PC-3 (cell line): ENCODE results near the gene NUP50. TPM values are rescaled to one million over a fixed set of nuclear protein-coding genes. Genes with fewer than 3 reads are reported as not detected.

ENCODE experiments used
- ATAC-seq: fragments of 200-7000 bp; cut with Tn5 transposase; 2 replicates; pipeline ENCODE4 v1.9.1; 2020; ENCODE audit warnings: mild to moderate bottlenecking, moderate library complexity
- BruUV-seq: library from RNA; stranded (reverse); fragments of 400-500 nt; replicated peaks from 2 replicates; lab custom pipeline; 2021; lab: Mats Ljungman, UMichigan
- CTCF ChIA-PET: fragments of 300-600 bp; sonication (Branson Sonifier 250); formaldehyde crosslinking; loops from one replicate; lab custom pipeline; 2022; ENCODE audit warnings: antibody characterized with exemption; lab: Charles Lee
- POLR2A ChIA-PET: fragments of 300-600 bp; sonication (Branson Sonifier 250); formaldehyde crosslinking; loops from one replicate; lab custom pipeline; 2022; ENCODE audit warnings: antibody characterized with exemption; ENCODE audit not compliant: unreplicated experiment; lab: Charles Lee
- DNase-seq: peaks from one replicate; pipeline ENCODE4 v3.0.0-alpha.2; 2015
- H2AFZ ChIP-seq: fragments of 300-600 bp; sonication (generic); 2 replicates; pipeline ENCODE4 v1.6.0; 2016; ENCODE audit warnings: antibody characterized with exemption, low read length
- H3F3A ChIP-seq: fragments of 300-600 bp; sonication (generic); one replicate; pipeline ENCODE4 v1.6.0; 2017; ENCODE audit warnings: antibody characterized with exemption, low read length, control low read depth, mild to moderate bottlenecking; ENCODE audit not compliant: unreplicated experiment
- H3K27ac ChIP-seq: fragments of 300-600 bp; sonication (generic); 2 replicates; pipeline ENCODE4 v1.5.1; 2016; ENCODE audit warnings: mild to moderate bottlenecking, low read length
- H3K27me3 ChIP-seq: fragments of 300-600 bp; sonication (generic); 2 replicates; pipeline ENCODE4 v1.6.1; 2016; ENCODE audit warnings: low read length, mixed read lengths
- H3K36me3 ChIP-seq: fragments of 300-600 bp; sonication (generic); 2 replicates; pipeline ENCODE4 v1.6.1; 2016; ENCODE audit warnings: low read depth, mixed run types, low read length, mixed read lengths
- H3K4me1 ChIP-seq: fragments of 300-600 bp; sonication (generic); 2 replicates; pipeline ENCODE4 v1.5.1; 2016; ENCODE audit warnings: low read length; ENCODE audit not compliant: insufficient read depth
- H3K4me2 ChIP-seq: fragments of 300-600 bp; sonication (generic); 2 replicates; pipeline ENCODE4 v1.6.0; 2016; ENCODE audit warnings: low read length
- H3K4me3 ChIP-seq: fragments of 300-600 bp; sonication (generic); 2 replicates; pipeline ENCODE4 v1.5.1; 2016; ENCODE audit warnings: mild to moderate bottlenecking, low read length, mixed read lengths
- H3K79me2 ChIP-seq: fragments of 300-600 bp; sonication (generic); 2 replicates; pipeline ENCODE4 v1.6.1; 2017; ENCODE audit warnings: low read length, mixed read lengths
- H3K9ac ChIP-seq: fragments of 300-600 bp; sonication (generic); 2 replicates; pipeline ENCODE4 v1.6.0; 2016; ENCODE audit warnings: mild to moderate bottlenecking, low read length
- H3K9me2 ChIP-seq: fragments of 300-600 bp; sonication (generic); replicated peaks from 2 replicates; pipeline ENCODE4 v1.6.1; 2016; ENCODE audit warnings: mixed run types, low read length, mixed read lengths
- H3K9me3 ChIP-seq: fragments of 300-600 bp; sonication (generic); 2 replicates; pipeline ENCODE4 v1.6.1; 2016; ENCODE audit warnings: low read length, mixed read lengths
- H4K20me1 ChIP-seq: fragments of 300-600 bp; sonication (generic); 2 replicates; pipeline ENCODE4 v1.6.1; 2016; ENCODE audit warnings: low read length, mixed read lengths
- EZH2 ChIP-seq: fragments of 300-600 bp; sonication (generic); IDR thresholded peaks from one replicate; pipeline ENCODE4 v1.6.1; 2017; ENCODE audit warnings: antibody characterized with exemption, mild to moderate bottlenecking, low read length; ENCODE audit not compliant: unreplicated experiment
- EZH2phosphoT487 ChIP-seq: fragments of 300-600 bp; sonication (generic); IDR thresholded peaks from 2 replicates; pipeline ENCODE4 v1.6.1; 2018; ENCODE audit warnings: mild to moderate bottlenecking, antibody characterized with exemption, low read length, borderline replicate concordance
- intact Hi-C: fragments of 100-400 bp; cut with micrococcal nuclease; formaldehyde crosslinking; loops from 2 replicates; pipeline ENCODE4 v1.9.0; 2023
- total RNA-seq: library from RNA; depleted of rRNA; stranded (reverse); fragments of >200 nt; gene quantifications from 2 replicates; pipeline ENCODE4 v1.2.3, GENCODE V29; 2014
- TF ChIP-seq, protein P1 (sequence below): fragments of 300-600 bp; sonication (generic); conservative IDR thresholded peaks from 2 replicates; pipeline ENCODE4 v1.5.1; 2017; ENCODE audit warnings: antibody characterized with exemption, low read depth, mild to moderate bottlenecking, low read length

NUP50 gene
- total RNA-seq, 1 experiment from 2014 or later, result 69.9 TPM

DNA sequence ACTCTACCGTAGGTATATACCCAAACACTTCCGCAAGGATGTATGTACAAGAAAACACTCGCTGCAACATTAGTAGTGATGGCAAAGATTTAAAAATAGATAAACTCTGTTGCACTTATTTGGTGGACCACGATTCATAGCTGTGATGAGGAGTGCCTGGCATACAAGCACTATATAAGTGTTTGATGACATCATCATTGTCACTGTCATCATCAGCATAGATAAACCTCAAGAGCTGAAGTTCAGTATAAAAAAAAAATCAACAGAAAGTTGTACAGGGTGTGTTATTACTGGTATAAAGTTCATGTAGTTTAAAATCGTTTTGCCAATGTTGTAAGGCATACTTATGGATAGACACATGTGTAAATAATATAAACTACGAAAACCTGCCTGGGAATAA is 24.0 kb upstream of the NUP50 start:
- ChIA-PET CTCF (no interaction called here), POLR2A (no interaction called here)
- Histone ChIP-seq H4K20me1 (no peaks in the 10 kb centered on the region), H3F3A (no peaks in the 10 kb centered on the region), H3K36me3 (peaks cover 4% of the 10 kb centered on the region; the same call in 1 of the 2 replicates), H3K4me3 (no peak overlapping the region), H2AFZ (no peak overlapping the region), H3K9ac (no peak overlapping the region), H3K9me3 (no peaks in the 10 kb centered on the region), H3K27me3 (no peaks in the 10 kb centered on the region), H3K4me2 (no peak overlapping the region), H3K27ac (no peak overlapping the region), H3K79me2 (no peaks in the 10 kb centered on the region), H3K9me2 (no peaks in the 10 kb centered on the region), H3K4me1 (no peaks in the 10 kb centered on the region)
- TF ChIP-seq EZH2 (no peak), EZH2phosphoT487 (no peak)
- TF ChIP-seq, protein P1, sequence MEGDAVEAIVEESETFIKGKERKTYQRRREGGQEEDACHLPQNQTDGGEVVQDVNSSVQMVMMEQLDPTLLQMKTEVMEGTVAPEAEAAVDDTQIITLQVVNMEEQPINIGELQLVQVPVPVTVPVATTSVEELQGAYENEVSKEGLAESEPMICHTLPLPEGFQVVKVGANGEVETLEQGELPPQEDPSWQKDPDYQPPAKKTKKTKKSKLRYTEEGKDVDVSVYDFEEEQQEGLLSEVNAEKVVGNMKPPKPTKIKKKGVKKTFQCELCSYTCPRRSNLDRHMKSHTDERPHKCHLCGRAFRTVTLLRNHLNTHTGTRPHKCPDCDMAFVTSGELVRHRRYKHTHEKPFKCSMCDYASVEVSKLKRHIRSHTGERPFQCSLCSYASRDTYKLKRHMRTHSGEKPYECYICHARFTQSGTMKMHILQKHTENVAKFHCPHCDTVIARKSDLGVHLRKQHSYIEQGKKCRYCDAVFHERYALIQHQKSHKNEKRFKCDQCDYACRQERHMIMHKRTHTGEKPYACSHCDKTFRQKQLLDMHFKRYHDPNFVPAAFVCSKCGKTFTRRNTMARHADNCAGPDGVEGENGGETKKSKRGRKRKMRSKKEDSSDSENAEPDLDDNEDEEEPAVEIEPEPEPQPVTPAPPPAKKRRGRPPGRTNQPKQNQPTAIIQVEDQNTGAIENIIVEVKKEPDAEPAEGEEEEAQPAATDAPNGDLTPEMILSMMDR, result no peak
- DNase-seq (no peak), ATAC-seq (no peak)
- intact Hi-C loops, result no loop called here
- no TSS peak for BruUV-seq

DNA sequence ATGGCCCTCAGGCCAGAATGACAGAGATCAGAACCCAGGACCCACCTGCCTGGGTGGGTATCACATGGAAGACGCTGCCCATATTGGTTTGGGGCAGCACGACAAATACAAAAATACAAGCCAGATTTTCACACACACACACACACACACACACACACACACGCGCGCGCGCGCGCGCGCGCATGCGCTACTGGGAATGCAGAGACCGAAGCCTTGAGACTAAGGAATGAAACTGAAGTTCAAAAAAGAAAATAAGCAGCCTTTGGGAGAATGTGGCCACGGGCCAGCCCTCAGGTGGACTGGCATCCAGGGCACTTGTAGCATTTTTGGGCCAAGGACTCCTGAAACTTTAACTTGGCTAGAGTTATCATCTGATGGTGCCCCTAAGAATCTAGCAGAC is 21.3 kb upstream of the NUP50 start:
- ATAC-seq (no peak), DNase-seq (no peak)
- TF ChIP-seq EZH2 (no peak), EZH2phosphoT487 (no peak)
- TF ChIP-seq, protein P1, result no peak
- Histone ChIP-seq H4K20me1 (no peaks in the 10 kb centered on the region), H3K27ac (no peak overlapping the region), H3K4me1 (no peaks in the 10 kb centered on the region), H3K9me2 (no peaks in the 10 kb centered on the region), H3K4me2 (no peak overlapping the region), H2AFZ (no peak overlapping the region), H3K9ac (no peak overlapping the region), H3F3A (no peaks in the 10 kb centered on the region), H3K9me3 (no peaks in the 10 kb centered on the region), H3K4me3 (no peak overlapping the region), H3K36me3 (no peaks in the 10 kb centered on the region), H3K27me3 (no peaks in the 10 kb centered on the region), H3K79me2 (no peaks in the 10 kb centered on the region)
- BruUV-seq, result no TSS peak
- ChIA-PET CTCF (no interaction called here), POLR2A (no interaction called here)
- intact Hi-C loops, result no loop called here

- POLR2A ChIA-PET, result no interaction called here
- TSS peak; percentile 3 for BruUV-seq
- no peaks in the 10 kb centered on the region for H3F3A ChIP-seq
- no peaks in the 10 kb centered on the region for H3K4me1 ChIP-seq
- no peak overlapping the region for H3K9ac ChIP-seq
- intact Hi-C loops, result no loop called here
- no peaks in the 10 kb centered on the region for H3K9me2 ChIP-seq
- H4K20me1 ChIP-seq, result no peaks in the 10 kb centered on the region
- CTCF ChIA-PET, result no interaction called here
- no peaks in the 10 kb centered on the region for H3K9me3 ChIP-seq
- 0 out of 2 replicates have a peak, but pooled peaks cover 4% of the 10 kb centered on the region for H3K36me3 ChIP-seq
- H3K4me3 ChIP-seq, result no peak overlapping the region
- no peak overlapping the region for H2AFZ ChIP-seq
- H3K27ac ChIP-seq, result no peak overlapping the region
- ATAC-seq, result 0 out of 2 replicates have a peak, but pooled peaks have one; percentile 18
- H3K79me2 ChIP-seq, result no peaks in the 10 kb centered on the region
- TF ChIP-seq EZH2, result no peak
- TF ChIP-seq EZH2phosphoT487, result no peak
- TF ChIP-seq, protein P1, result no peak
- no peaks in the 10 kb centered on the region for H3K27me3 ChIP-seq
- no peak overlapping the region for H3K4me2 ChIP-seq
- DNase-seq, result no peak
Observed at GRCh38 chr22:45144916-45145315, 18.8 kb upstream of the NUP50 start.
